Activated gamma-delta T cell (primary cell): ENCODE measurements around the gene KATNBL1.
"Not testable (repeated sequence)": the region's sequence is repeated elsewhere in the genome, so short reads cannot be mapped to it uniquely, and the experiment has no call there.

Source experiments
- DNase-seq: peaks from one replicate; lab custom pipeline; 2025; lab: John Stamatoyannopoulos, UW

Gene KATNBL1

DNA sequence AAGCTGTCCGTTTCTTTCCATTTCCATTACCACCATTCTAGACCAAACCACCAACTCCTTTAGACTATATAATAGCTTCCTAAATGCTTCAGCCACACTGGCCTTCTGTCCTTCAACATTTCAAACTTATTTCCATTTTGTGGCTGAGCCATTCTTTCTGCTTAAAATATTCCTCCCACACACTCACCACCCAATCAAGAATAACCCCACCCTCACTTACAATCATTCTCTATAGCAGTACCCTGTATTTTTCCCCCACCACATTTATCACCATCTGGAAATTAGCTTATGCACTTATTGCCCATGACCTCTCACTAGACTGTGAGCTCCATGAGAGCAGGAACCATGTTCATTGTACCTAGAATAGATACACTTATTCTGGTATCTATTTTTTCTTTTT is 6.6 kb downstream of the KATNBL1 start:
- no peak for DNase-seq

DNA sequence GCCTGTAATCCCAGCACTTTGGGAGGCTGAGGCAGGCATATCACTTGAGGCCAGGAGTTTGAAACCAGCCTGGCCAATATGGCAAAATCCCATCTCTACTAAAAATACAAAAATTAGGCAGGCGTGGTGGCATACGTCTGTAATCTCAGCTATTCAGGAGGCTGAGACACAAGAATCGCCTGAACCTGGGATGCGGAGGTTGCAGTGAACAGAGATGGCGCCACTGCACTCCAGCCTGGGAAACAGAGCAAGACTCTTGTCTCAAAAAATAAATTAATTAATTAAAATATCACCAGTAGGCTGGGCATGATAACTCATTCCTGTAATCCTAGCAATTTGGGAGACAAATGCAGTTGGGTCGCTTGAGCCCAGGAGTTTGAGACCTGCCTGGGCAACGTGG is 16.6 kb downstream of the KATNBL1 start:
- not testable (repeated sequence) for DNase-seq

DNA sequence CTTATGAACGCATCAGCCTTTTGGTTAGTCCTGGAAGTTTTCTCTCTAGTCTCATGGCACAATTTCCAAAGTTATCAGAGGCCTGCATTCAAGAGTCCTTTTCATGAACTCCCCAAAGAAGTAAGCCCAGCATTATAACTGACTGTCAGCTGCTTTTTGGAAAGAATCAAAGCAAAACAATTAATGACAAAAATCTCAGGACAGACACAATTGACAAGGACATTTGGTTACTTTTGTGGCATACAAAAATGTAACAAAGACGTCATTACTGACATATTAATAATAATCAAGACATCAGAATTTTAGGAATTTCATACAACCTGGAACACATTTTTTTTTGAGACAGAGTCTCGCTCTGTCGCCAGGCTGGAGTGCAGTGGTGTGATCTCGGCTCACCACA is 21.2 kb downstream of the KATNBL1 start:
- no peak for DNase-seq

DNA sequence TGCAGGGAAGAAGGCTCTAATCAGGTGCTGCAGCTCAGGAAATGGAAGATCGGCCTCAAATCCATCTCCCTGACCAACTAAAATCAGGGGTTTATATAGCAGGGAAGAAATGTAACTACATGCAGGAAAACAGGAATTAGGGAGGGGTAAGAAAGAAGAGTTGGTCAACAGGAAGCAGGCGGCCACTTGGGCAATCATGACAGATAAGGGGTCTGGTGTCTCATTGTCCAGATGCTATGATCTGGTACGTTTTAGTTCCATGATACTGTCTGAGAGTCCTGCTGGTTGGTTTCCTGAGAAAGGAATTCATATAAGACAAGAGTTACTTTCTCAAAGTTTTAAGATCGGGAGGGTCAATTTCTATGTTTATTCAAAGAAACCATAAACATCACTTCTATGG is 24.2 kb downstream of the KATNBL1 start:
- DNase-seq = no peak

- DNase-seq = no peak
Observed at GRCh38 chr15:34182942-34183341, 27.0 kb downstream of the KATNBL1 start.

- DNase-seq = no peak
Observed at GRCh38 chr15:34179234-34179633, 30.7 kb downstream of the KATNBL1 start.

- not testable (repeated sequence) for DNase-seq
Observed at GRCh38 chr15:34165987-34166573, 43.8 kb downstream of the KATNBL1 start.

DNA sequence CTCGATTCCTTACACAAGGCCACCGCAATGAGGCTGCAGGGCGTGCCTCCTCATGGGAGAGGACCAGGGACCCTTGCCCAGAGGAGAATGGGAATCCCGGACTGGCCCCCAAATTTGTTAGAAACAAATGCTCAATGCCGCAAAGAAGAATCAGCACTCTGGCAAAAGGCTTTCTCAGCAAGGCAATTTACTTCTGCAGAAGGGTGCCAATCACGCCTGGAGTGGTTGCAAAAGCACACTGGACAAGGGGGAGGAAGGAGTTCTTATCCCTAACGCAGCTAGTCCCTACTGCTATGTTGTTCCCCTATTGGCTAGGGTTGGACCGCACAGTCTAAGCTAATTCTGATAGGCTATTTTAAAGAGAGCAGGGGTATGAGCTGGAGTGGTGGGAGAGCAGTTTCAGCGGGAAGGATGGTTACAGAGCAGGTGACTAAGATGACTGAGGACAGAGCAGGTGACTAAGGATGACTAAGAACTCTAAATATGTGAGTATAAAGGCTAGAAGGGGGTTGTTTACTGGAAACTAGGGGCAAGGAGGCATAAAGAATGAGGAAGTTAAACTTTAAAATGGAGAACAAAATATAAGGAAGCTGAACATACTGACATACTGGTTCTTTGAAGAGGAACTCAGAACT is 48.5 kb downstream of the KATNBL1 start:
- no peak for DNase-seq

DNA sequence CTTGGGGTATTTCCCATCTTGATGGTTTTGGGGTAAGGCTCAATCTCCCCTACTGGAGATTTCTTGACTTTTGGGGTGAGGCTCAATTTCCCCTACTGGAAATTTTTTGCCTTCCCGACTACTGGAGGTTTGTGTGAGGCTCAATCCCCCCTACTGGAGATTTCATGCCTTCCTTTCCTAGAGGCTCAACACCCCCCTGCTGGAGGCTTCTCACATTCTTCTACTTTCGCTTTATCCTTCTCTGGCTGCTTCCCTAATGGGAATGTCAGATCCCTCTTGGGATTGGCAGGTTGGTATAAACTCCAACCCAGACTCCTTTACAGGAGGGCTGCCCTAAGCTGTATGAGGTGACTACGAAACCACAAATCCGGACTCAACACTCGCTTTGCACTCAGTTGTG is 49.2 kb downstream of the KATNBL1 start:
- DNase-seq = no peak

GRCh38 chr15:34158355-34158754 is 51.5 kb downstream of the KATNBL1 start:
- DNase-seq = no peak

- DNase-seq = no peak
Observed at GRCh38 chr15:34155859-34156258, 54.0 kb downstream of the KATNBL1 start.

DNA sequence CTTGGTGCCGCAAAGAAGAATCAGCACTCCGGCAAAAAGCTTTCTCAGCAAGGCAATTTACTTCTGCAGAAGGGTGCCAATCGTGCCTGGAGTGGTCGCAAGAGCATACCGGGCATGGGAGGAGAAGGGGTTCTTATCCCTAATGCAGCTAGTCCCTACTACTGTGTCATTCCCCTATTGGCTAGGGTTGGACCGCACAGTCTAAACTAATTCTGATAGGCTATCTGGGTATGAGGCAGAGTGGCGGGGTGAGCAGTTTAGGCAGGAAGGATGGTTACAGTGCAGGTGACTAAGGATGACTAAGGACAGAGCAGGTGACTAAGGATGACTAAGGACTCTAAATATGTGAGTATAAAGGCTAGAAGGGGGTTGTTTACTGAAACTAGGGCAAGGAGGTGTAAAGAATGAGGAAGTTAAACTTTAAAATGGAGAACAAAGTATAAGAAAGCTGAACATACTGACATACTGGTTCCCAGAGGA is 55.1 kb downstream of the KATNBL1 start:
- DNase-seq = no peak

DNA sequence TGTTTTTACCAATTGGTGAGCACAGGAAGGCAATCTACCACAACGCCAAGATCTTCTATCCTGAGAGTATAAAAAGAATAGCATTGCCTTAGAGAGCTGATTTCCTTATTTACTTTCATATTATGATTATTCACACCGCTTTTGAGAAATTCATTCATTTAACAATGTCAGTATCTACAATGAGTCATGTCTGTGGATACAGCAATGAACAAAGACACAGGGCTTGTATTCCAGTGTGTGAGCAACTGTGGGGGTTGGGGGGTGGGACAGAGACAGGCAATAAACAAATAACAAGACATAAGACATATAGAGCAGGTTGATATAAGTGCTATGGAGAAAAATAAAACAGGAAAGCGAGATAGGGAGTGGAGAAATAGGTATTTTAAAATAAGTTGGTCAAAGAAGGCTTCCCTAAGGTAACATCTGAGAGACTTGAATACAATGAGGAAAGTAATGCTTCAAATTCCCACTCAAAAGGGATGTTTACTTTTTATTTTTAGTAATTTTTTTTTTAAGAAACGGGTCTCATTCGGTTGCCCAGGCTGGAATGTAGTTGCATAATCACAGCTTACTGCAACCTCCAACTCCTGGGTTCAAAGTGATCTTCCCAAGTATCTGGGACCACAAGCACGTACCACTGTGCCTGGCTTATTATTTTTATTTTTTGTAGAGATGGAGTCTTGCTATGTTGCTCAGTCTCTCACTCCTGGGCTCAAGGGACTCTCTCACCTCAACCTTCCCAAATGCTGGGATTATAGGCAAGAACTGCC is 62.3 kb downstream of the KATNBL1 start:
- DNase-seq = no peak

- no peak for DNase-seq
Observed at GRCh38 chr15:34133511-34133910, 76.4 kb downstream of the KATNBL1 start.

- DNase-seq = no peak
Observed at GRCh38 chr15:34132881-34133280, 77.0 kb downstream of the KATNBL1 start.

GRCh38 chr15:34128898-34129297 is 81.0 kb downstream of the KATNBL1 start:
- DNase-seq = no peak

- DNase-seq = no peak
Observed at GRCh38 chr15:34126522-34126921, 83.4 kb downstream of the KATNBL1 start.

GRCh38 chr15:34125945-34126344 is 84.0 kb downstream of the KATNBL1 start:
- no peak for DNase-seq

GRCh38 chr15:34124651-34125050 is 85.2 kb downstream of the KATNBL1 start:
- DNase-seq = no peak

DNA sequence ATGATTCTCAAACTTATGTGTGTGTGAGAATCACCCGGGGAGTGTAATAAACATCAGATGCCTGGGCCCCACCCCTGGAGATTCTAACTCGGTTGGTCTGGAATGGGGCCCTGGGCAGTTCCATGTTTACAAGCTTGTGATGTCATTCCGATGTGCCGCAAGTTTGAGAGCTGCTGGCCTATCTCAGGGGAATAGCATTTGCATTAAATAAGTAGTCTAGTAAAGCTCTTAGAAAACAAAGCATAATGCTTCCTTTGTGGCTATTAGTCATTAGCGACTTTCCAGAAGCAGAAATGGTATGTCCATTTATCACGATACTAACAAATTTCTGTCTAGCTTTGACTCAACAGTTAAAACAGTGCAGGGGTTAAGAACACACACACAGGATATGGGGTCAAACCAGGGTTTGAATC is 87.1 kb downstream of the KATNBL1 start:
- DNase-seq = no peak

GRCh38 chr15:34121786-34122185 is 88.1 kb downstream of the KATNBL1 start:
- DNase-seq = not testable (repeated sequence)

DNA sequence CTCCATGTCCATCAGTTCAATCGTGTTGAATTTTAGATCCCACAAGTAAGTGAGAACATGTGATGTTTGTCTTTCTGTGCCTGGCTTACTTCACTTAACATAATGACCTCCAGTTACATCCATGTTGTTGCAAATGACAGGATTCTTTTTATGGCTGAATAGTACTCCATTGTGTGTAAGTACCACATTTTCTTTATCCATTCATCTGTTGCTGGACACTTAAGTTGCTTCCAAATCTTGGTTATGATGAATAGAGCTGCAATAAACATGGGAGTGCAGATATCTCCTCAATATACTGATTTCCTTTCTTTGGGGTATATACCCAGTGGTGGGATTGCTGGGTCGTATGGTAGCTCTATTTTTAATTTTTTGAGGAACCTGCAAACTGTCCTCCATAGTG is 89.5 kb downstream of the KATNBL1 start:
- not testable (repeated sequence) for DNase-seq

- no peak for DNase-seq
Observed at GRCh38 chr15:34119291-34119690, 90.6 kb downstream of the KATNBL1 start.
